ENCODE data around the gene TXN2.

DNA sequence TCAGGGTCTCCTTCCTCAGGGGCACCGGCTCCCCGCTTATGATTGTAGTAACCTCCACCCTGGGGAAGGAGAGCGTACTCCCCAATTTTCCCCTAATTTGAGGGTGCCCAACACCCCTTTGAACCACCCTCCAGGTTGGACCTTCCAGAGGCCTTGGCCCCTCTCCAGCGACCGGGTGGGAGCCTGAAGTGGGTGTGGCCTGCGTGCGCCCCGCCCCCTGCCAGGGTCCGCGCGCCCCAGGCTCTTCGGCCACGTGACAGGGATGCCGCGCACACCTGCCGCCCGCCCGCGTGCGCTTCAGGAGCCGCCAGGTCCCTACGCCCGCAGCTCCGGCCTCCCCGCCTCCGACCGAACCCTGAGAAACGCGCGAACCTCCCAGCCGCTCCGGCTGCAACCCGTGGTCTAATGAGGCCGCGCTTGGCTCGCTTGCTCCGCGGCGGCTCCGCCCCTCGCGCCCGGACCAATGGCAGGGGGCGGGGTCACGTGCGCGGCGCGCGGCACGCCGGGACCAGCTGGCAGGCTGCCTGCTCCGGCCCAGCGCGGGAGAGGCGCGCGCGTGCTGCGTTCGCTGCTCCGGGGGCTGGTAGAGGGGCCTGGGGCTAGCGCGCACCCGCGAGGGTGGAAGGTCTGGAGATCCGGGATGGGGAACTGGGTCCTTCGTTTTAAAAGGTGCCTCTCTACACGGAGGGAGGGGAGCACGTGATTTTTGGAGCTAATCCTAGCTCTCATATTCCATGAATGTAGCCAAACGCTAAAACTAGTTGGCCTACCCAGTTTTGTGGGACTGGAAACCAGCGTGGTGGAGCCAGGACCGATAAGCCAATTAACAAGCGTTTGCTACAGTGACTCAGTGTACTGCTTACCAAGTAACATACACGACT lies 25.4 kb upstream of the TXN2 start, which contains the start of gene FOXRED2:
- TF ChIP-seq SMC3 (IDR thresholded peaks at IDR 0.05; ENCODE audit: low read depth, low read length) = no peak
- TF ChIP-seq, protein P1, sequence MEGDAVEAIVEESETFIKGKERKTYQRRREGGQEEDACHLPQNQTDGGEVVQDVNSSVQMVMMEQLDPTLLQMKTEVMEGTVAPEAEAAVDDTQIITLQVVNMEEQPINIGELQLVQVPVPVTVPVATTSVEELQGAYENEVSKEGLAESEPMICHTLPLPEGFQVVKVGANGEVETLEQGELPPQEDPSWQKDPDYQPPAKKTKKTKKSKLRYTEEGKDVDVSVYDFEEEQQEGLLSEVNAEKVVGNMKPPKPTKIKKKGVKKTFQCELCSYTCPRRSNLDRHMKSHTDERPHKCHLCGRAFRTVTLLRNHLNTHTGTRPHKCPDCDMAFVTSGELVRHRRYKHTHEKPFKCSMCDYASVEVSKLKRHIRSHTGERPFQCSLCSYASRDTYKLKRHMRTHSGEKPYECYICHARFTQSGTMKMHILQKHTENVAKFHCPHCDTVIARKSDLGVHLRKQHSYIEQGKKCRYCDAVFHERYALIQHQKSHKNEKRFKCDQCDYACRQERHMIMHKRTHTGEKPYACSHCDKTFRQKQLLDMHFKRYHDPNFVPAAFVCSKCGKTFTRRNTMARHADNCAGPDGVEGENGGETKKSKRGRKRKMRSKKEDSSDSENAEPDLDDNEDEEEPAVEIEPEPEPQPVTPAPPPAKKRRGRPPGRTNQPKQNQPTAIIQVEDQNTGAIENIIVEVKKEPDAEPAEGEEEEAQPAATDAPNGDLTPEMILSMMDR (conservative IDR thresholded peaks at IDR 0.05; ENCODE audit: low read depth, low read length) = no peak
- no peak for TF ChIP-seq RFX5 (IDR thresholded peaks at IDR 0.05; ENCODE audit: low read depth, low read length)
- no peak for TF ChIP-seq RCOR1 (IDR thresholded peaks at IDR 0.05; ENCODE audit: insufficient replicate concordance, low read length)
- no peak for TF ChIP-seq CHD1 (IDR thresholded peaks at IDR 0.05; ENCODE audit: low read depth, low read length)
- peak; percentile 96 for TF ChIP-seq BHLHE40 (IDR thresholded peaks at IDR 0.05; ENCODE audit: low read depth, low read length)

Measured in IMR-90 (cell line).